Left ventricle myocardium inferior (tissue), 1 donor: ENCODE results near the gene MFRP. TPM values are rescaled to one million over a fixed set of nuclear protein-coding genes. Genes with fewer than 3 reads are reported as not detected.

Source experiments
- DNase-seq: peaks from one replicate; pipeline ENCODE4 v3.0.0-alpha.2; 2020
- H3K27ac ChIP-seq: fragments of 200-600 bp; replicated peaks from 2 replicates; pipeline ENCODE4 v1.8.0; 2021
- H3K27me3 ChIP-seq: fragments of 200-600 bp; 2 replicates; pipeline ENCODE4 v1.8.0; 2021; ENCODE audit warnings: low read depth
- H3K36me3 ChIP-seq: fragments of 200-600 bp; 2 replicates; pipeline ENCODE4 v1.8.0; 2021
- H3K4me1 ChIP-seq: fragments of 200-600 bp; 2 replicates; pipeline ENCODE4 v1.8.0; 2021
- H3K4me3 ChIP-seq: fragments of 200-600 bp; 2 replicates; pipeline ENCODE4 v1.8.0; 2021; ENCODE audit warnings: mild to moderate bottlenecking, moderate library complexity
- H3K9me3 ChIP-seq: fragments of 200-600 bp; replicated peaks from 2 replicates; pipeline ENCODE4 v1.8.0; 2021
- intact Hi-C: fragments of 100-400 bp; cut with micrococcal nuclease; formaldehyde crosslinking; loops from one replicate; pipeline ENCODE4 v1.11.0; 2022
- microRNA-seq: library from miRNA; unstranded; fragments of <30 nt; microRNA quantifications from one replicate; pipeline ENCODE4 v1.2.0, GENCODE V29; 2020
- total RNA-seq: library from RNA; stranded (reverse); fragmentation: NEBNext Ultra II Directional; extraction: Animal tissue kit (Norgen Biotek cat#: 25700); gene quantifications from one replicate; pipeline ENCODE4 v1.2.1, GENCODE V29; 2021
- TF ChIP-seq, protein P1 (sequence below): fragments of 200-600 bp; IDR thresholded peaks from 2 replicates; pipeline ENCODE4 v1.8.0; 2021; ENCODE audit warnings: antibody characterized with exemption, mild to moderate bottlenecking, borderline replicate concordance
- donor health status: DM: no; HTN: yes; CAD: no; lungs with severe emphysema.

Gene MFRP
- total RNA-seq, 1 donor from 2014 or later, result not detected

GRCh38 chr11:119293461-119293860, 53.0 kb downstream of the MFRP start:
- intact Hi-C loops, result no loop called here
- Histone ChIP-seq H3K36me3 (peaks cover 39% of the 10 kb centered on the region), H3K4me3 (no peak overlapping the region), H3K9me3 (peaks cover 8% of the 10 kb centered on the region), H3K27ac (no peak overlapping the region), H3K27me3 (no peaks in the 10 kb centered on the region), H3K4me1 (peaks cover 16% of the 10 kb centered on the region)
- DNase-seq, result no peak
- TF ChIP-seq, protein P1, sequence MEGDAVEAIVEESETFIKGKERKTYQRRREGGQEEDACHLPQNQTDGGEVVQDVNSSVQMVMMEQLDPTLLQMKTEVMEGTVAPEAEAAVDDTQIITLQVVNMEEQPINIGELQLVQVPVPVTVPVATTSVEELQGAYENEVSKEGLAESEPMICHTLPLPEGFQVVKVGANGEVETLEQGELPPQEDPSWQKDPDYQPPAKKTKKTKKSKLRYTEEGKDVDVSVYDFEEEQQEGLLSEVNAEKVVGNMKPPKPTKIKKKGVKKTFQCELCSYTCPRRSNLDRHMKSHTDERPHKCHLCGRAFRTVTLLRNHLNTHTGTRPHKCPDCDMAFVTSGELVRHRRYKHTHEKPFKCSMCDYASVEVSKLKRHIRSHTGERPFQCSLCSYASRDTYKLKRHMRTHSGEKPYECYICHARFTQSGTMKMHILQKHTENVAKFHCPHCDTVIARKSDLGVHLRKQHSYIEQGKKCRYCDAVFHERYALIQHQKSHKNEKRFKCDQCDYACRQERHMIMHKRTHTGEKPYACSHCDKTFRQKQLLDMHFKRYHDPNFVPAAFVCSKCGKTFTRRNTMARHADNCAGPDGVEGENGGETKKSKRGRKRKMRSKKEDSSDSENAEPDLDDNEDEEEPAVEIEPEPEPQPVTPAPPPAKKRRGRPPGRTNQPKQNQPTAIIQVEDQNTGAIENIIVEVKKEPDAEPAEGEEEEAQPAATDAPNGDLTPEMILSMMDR, result no peak

DNA sequence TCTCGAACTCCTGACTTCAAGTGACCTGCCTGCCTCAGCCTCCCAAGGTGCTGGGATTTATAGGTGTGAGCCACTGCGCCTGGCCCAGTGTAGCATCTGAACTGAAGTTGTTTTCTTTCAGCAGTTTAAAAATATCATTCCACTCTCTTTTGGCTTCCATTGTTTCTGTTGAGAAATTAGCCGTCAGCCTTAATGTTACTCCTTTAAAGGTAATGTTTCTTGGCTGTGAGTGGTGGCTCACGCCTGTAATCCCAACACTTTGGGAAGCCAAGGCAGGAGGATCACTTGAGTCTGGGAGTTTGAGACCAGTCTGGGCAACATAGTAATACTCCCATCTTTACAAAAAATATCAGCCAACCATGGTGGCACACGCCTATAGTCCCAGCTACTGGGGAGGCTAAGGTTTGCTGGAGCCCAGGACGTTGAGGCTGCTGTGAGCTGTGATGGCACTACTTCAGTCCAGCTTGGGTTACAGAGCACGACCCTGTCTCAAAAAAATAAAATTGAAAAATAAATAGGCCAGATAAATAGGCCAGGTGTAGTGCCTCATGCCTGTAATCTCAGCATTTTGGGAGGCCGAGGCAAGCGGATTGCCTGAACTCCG, 55.5 kb downstream of the MFRP start:
- no peaks in the 10 kb centered on the region for H3K27me3 ChIP-seq
- H3K4me3 ChIP-seq, result no peak overlapping the region
- TF ChIP-seq, protein P1, result no peak
- intact Hi-C loops, result no loop called here
- H3K36me3 ChIP-seq, result peaks cover 35% of the 10 kb centered on the region
- no peaks in the 10 kb centered on the region for H3K4me1 ChIP-seq
- no peak overlapping the region for H3K27ac ChIP-seq
- peaks cover 8% of the 10 kb centered on the region for H3K9me3 ChIP-seq
- no peak for DNase-seq

Small RNA genes lying within 50 kb of the gene (microRNA-seq; reads per million reads assigned to microRNA genes)
- gene MIR6756, result not detected

Other genes starting within 250 kb of the MFRP start
- 15.4 TPM for gene DPAGT1, start 244.9 kb downstream of the MFRP start, total RNA-seq
- gene C2CD2L, start 239.4 kb downstream of the MFRP start, total RNA-seq, result 10.8 TPM
- gene HINFP, start 225.1 kb downstream of the MFRP start, total RNA-seq, result 13.9 TPM
- 1.8 TPM for gene ABCG4, start 197.7 kb downstream of the MFRP start, total RNA-seq
- gene NLRX1, start 178.0 kb downstream of the MFRP start, total RNA-seq, result 32.2 TPM
- gene NHERF4, start 161.2 kb downstream of the MFRP start, total RNA-seq, result not detected
- 7.0 TPM for gene CBL, start 140.4 kb downstream of the MFRP start, total RNA-seq
- gene MCAM, start 29.6 kb downstream of the MFRP start, total RNA-seq, result 59.2 TPM
- 14.0 TPM for gene RNF26, start 12.2 kb downstream of the MFRP start, total RNA-seq
- gene C1QTNF5, start 5.8 kb downstream of the MFRP start, total RNA-seq, result 14.4 TPM
- gene USP2, start 35.0 kb upstream of the MFRP start, total RNA-seq, result 135 TPM
- 0.91 TPM for gene THY1, start 76.5 kb upstream of the MFRP start, total RNA-seq